GM18511 (cell line): ENCODE measurements around the gene COL25A1.

Experiments
- ATAC-seq: cut with Tn5 transposase; IDR thresholded peaks from one replicate; pipeline ENCODE4 v1.9.1; 2021; ENCODE audit warnings: mild to moderate bottlenecking, moderate library complexity; ENCODE audit not compliant: unreplicated experiment

COL25A1 gene

GRCh38 chr4:108786351-108786750, 516.1 kb downstream of the COL25A1 start:
- ATAC-seq: no peak

- no peak for ATAC-seq
Observed at GRCh38 chr4:108783665-108784463, 518.6 kb downstream of the COL25A1 start.

DNA sequence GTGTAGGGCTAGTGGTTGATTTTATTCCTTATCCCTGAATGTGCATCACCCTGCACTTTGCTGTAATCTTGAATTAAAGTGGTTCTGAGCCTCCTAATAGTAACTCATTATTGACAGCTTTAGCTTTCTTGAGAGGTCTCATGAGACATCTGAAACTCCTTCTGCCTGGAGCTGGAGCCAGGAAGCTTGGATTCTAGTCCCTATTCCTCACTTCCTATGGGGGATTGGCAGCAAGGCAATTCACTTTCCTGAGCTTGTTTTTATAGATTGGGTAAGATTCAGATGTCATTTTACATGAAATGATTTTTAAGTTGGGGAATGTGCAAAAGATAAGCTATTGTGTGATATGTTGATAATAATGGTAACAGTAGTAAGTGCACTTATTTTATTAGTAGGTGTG, 522.5 kb downstream of the COL25A1 start:
- ATAC-seq: no peak

GRCh38 chr4:108777388-108777787, 525.1 kb downstream of the COL25A1 start:
- no peak for ATAC-seq

DNA sequence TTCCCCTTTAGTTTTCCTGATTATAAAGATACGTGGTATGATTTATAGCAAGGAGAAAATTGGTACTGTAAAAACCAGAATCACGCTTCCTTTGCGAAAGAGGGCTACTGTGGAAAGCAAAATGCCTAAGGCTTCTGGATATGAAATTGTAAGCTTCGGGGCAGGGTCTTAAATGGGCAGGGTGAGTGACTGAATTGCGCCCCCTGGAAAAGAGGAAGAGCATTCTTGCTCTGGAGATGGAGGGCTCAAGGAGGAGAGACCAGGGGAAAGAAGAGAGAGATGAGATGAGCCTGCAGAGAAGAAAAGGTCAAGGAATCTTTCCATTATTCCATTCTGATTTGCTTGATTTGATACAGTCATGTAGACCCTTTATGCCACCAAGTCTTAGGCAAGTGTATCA, 526.5 kb downstream of the COL25A1 start:
- ATAC-seq: no peak

DNA sequence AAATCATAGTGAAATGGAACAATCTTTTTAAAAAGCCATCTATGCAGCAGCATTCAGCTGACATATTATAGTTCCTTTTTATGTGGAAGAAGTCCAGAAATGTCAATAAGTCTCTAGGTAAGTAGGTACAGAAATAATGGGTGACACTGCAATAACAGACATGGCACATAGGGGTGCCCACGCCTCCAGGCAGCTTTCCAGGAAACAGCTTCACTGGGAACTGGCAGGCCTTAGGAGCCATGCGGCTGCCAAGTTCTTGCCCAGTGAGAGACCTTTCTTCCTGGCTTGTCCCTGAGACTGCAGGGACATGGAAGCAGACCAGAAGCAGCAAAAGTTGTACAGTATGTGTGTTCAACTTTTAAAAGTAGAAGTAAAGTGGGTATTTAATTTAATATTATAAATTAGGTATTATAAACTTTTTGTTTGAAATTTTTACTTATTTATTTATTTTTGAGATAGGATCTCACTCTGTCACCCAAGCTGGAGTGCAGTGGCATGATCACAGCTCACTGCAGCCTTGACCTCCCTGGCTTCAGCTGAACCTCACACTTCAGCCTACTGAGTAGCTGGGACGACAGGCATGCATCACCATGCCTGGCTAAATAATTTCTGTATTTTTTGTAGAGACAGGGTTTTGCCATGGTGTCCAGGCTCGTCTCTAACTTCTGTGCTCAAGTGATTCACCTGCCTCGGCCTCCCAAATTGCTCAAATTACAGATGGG, 527.5 kb downstream of the COL25A1 start:
- ATAC-seq: no peak

GRCh38 chr4:108772402-108772801, 530.1 kb downstream of the COL25A1 start:
- no peak for ATAC-seq

- ATAC-seq: no peak
Observed at GRCh38 chr4:108766058-108766457, 536.4 kb downstream of the COL25A1 start.

DNA sequence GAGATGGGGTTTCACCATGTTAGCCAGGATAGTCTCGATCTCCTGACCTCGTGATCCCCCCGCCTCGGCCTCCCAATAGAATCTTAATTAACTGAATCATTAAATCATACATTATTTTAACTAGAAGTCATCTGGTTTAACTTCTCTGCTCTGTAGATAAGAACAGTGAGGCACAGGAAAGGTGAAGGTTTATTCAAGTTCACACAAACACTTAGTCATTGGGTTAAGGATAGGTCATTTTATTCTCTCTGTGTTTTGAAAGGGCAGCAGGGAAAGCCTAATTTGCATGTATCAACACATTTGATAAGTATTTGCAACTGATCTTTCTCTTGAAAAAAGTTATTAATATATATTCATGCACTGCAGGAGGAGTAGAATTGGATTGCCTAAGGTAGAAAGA, 538.5 kb downstream of the COL25A1 start:
- no peak for ATAC-seq

GRCh38 chr4:108763226-108763593, 539.2 kb downstream of the COL25A1 start:
- ATAC-seq: no peak

GRCh38 chr4:108762559-108763225, 539.8 kb downstream of the COL25A1 start, which contains the start of gene ETNPPL:
TSS of gene ETNPPL (minus strand) at chr4:108763053. CDS start at chr4:108762898, 155 bp downstream.
- ATAC-seq: no peak
